GM19372 (cell line): ENCODE data around the gene TYSND1.
"Not testable (repeated sequence)": the region's sequence is repeated elsewhere in the genome, so short reads cannot be mapped to it uniquely, and the experiment has no call there.

Experiments
- ATAC-seq: cut with Tn5 transposase; IDR thresholded peaks from one replicate; pipeline ENCODE4 v1.9.1; 2021; ENCODE audit warnings: mild to moderate bottlenecking, low read depth, moderate library complexity; ENCODE audit not compliant: unreplicated experiment

The TYSND1 gene

GRCh38 chr10:70114902-70115301 is 31.6 kb downstream of the TYSND1 start:
- no peak for ATAC-seq

- no peak for ATAC-seq
These were observed 34.4 kb downstream of the TYSND1 start for GRCh38 chr10:70112071-70112470.

- no peak for ATAC-seq
These were observed 35.0 kb downstream of the TYSND1 start for GRCh38 chr10:70111496-70111895.

GRCh38 chr10:70109064-70109729 is 37.3 kb downstream of the TYSND1 start:
- no peak for ATAC-seq

- no peak for ATAC-seq
These were observed 39.3 kb downstream of the TYSND1 start for GRCh38 chr10:70106958-70107791.

GRCh38 chr10:70101668-70102067 is 44.8 kb downstream of the TYSND1 start:
- ATAC-seq, result no peak

- not testable (repeated sequence) for ATAC-seq
These were observed 45.4 kb downstream of the TYSND1 start for GRCh38 chr10:70101068-70101562.

- ATAC-seq, result no peak
These were observed 48.2 kb downstream of the TYSND1 start for GRCh38 chr10:70098271-70098670.

GRCh38 chr10:70097459-70097858 is 49.0 kb downstream of the TYSND1 start:
- ATAC-seq, result no peak

GRCh38 chr10:70096705-70097420 is 49.6 kb downstream of the TYSND1 start:
- no peak for ATAC-seq

- ATAC-seq, result no peak
These were observed 50.3 kb downstream of the TYSND1 start for GRCh38 chr10:70096016-70096704.

- no peak for ATAC-seq
These were observed 52.2 kb downstream of the TYSND1 start for GRCh38 chr10:70094250-70094649.

- ATAC-seq, result no peak
These were observed 53.1 kb downstream of the TYSND1 start for GRCh38 chr10:70093335-70093944.

GRCh38 chr10:70092389-70092718 is 54.1 kb downstream of the TYSND1 start:
- ATAC-seq, result no peak

GRCh38 chr10:70090951-70091350 is 55.5 kb downstream of the TYSND1 start:
- no peak for ATAC-seq

- ATAC-seq, result no peak
These were observed 56.5 kb downstream of the TYSND1 start for GRCh38 chr10:70090013-70090412.

- no peak for ATAC-seq
These were observed 58.2 kb downstream of the TYSND1 start for GRCh38 chr10:70088308-70088698.
